Stimulated activated CD8-positive, alpha-beta memory T cell treated with anti-CD3 and anti-CD28 coated beads, Interleukin-4, amount 100 ng/mL, for 24 hours (primary cell): Measurements from ENCODE around the gene PODXL.

Experiments used
- DNase-seq: peaks from one replicate; pipeline ENCODE4 v3.0.0-alpha.2; 2020; ENCODE audit warnings: low read depth

PODXL gene

DNA sequence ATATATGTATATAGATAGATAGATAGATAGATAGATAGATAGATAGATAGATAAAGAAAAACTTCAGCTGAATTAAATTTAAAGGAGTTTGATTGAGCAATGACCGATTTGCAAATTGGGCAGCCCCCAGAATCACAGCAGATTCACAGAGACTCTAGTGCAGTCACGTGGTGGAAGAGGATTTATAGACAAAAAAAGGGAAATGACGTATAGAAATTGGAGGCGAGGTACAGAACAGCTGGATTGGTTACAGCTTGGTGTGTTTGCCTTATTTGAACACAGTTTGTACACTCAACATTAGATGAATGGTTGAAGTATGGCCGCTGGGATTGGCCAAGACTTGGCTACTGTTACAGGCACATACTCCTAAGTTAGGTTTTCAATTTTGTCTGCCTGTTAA lies 8.2 kb upstream of the PODXL start:
- DNase-seq, result no peak

GRCh38 chr7:131563918-131564317 lies 7.5 kb upstream of the PODXL start:
- no peak for DNase-seq

DNA sequence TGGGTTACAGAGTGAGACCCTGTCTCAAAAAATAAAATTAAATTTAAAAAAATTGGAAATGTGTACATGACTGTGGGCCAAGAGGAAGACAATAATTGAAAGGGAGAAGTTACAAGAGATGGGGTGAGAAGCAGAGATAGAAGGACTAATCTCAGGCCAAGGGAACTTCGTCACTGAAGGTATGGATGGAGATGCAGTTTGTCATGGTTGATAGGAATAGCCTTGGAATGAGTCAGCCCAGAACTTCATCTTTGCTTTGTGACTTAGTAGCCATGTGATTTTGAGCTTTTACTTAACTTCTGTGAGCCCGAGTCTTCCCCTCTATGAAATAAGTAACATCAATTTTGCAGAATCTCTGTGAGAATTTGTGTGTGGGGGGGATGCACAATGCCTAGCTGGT lies 6.5 kb upstream of the PODXL start:
- DNase-seq, result no peak

DNA sequence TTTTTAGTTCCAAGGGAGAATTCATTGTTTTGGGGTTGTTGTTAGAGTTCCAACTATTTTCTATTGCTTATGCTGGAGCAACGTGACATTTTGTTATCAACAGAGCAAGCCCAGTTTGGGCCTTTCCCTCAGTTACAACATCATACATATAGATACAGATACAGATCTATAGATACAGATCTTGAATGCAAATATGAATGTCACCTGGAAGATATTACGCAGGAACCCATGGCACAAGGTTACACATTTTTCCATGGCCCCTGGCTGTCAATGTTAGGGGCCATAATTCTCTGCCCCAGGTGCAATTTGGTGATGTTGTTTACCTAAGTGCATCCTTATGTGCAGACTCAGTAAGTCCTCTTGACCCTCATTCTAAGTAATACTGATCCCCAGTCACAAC lies 3.6 kb upstream of the PODXL start:
- DNase-seq, result no peak

DNA sequence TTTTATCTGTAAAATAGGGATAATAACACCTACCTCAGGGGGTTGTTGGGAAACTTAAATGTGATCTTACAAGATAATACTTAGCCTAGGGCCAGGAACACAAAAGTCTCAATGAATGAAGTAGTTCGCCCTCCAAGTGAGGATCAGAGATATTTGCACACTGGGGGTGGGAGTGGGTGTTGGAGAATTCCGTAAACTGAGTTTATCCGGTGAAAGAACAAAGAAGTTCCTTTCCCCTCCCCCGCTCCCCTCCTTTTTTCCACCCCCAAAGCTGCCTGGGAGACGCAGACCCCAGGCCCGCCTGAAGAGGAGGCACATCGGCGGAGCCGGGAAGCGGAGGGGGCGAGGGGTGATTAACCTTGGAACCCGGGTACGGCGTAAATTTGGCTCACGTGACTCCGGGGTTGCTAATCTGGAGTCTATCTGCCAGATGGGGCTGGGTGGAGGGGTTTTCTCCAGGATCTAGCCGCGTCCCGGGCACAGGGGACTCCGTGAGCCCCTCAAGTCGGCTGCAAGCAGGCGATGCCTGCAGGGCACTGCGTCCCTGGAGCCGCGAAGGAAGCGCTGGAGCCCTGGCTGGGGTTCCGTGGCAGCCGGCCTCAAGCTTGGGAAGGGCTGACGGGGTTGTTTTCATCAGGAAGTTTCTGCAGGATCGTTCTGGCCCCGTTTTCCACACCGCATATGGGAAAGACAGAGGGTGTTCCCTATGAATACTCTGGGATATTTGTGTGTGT lies 1.4 kb upstream of the PODXL start:
- no peak for DNase-seq

GRCh38 chr7:131556909-131557651 lies 652 bp upstream of the PODXL start:
- no peak for DNase-seq

GRCh38 chr7:131555552-131556052 lies 826 bp downstream of the PODXL start:
- DNase-seq, result no peak

- DNase-seq, result no peak
These were observed 1.4 kb downstream of the PODXL start for GRCh38 chr7:131554880-131555516.

- DNase-seq, result no peak
These were observed 2.5 kb downstream of the PODXL start for GRCh38 chr7:131553931-131554330.

DNA sequence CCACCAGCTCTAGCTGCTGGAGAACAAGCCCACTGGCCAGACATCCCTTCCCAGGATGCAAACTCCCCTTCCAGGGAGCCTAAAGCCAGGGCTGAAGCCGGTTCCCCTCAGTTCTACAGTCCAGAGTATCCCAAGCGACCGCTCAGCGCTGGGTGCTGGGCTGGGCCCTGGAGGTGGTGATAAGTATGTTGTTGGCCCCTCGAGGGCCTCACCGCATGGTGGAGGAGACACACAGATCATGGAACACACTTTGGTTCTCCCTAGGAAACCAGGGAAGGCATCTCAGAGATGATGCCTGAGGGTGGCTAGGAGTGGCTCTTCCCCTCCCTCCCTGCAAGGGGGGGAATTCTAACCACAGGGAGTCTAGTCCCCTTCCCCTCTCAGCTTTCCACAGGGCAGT lies 4.4 kb downstream of the PODXL start:
- no peak for DNase-seq

DNA sequence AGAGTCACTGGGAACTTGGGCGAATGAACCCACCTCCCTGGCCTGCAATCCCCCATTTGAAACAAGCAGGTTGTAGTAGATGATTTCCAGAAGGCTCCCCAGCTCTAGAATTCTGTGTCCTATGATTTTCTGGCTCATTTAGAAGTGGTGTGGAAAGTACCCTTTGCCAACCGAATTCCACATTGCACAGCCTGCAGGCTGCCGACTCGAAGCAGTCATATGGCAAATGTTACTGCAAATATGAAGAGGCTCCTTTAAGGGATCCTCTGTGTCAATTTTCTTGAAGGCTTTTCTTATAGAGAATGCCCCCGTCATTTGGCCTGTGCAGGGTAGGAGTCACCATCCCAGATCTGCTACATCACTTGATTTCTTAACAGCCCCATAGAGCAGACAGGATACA lies 5.6 kb downstream of the PODXL start:
- DNase-seq, result no peak

DNA sequence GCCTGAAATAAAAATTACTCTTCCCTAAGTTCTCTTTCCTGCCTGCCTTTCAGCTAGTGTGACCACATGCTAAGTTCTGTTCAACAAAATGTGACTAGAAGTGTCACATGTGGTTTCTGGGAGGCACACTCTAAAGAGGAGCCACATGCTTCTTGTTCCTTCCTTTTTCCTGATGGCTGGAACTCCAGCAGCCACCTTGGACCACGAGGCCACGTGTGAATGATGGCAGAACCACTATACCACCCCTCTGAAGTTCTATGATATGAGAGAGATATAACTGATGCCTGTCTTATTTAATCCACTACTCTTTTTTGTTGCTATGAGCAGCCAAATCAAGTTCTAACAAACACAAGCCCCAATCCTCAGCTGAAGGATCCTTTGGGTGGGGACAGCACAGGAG lies 8.1 kb downstream of the PODXL start:
- no peak for DNase-seq

DNA sequence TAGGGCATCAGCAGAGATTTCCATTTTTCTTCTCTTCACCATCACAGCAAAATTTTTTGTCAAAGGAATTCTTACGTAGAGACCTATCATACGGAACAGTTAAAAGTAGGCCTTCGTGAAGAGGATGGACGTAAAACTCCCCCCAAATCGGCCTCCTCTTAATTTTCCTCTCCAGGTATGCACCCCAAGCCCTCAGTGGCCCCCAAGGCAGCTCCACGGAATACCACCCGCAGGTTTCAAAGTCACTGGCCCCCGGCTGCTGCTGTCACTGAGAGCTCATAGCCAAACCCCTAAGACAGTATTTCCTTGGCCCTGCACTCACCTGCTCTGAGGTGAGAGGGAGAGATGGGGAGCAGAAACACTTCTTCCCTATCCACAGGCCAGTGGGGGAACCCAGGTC lies 8.8 kb downstream of the PODXL start:
- DNase-seq, result no peak

GRCh38 chr7:131546583-131547141 lies 9.8 kb downstream of the PODXL start:
- DNase-seq, result peak; percentile 19

DNA sequence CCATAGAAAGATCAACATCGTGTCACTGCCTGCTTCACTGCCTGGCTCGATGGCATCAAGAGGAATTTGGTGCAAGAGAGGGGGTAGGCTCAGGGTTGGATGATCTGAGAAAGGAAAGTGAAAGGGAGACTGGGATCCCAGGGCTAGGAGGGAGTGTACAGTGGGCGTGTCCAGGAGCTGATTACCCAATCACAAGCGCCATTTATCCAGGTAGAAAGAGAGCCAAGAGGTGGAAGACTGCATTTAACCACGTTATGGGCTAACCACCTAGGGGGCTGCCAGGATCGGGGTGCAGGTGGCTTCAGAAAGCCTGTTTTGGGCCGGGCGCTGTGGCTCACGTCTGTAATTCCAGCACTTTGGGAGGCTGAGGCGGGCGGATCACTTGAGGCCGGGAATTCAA lies 10.3 kb downstream of the PODXL start:
- DNase-seq, result no peak

- DNase-seq, result no peak
These were observed 11.8 kb downstream of the PODXL start for GRCh38 chr7:131544449-131545301.

- DNase-seq, result no peak
These were observed 12.4 kb downstream of the PODXL start for GRCh38 chr7:131544021-131544420.

- no peak for DNase-seq
These were observed 13.1 kb downstream of the PODXL start for GRCh38 chr7:131543298-131543697.

GRCh38 chr7:131540491-131541162 lies 15.8 kb downstream of the PODXL start:
- no peak for DNase-seq

DNA sequence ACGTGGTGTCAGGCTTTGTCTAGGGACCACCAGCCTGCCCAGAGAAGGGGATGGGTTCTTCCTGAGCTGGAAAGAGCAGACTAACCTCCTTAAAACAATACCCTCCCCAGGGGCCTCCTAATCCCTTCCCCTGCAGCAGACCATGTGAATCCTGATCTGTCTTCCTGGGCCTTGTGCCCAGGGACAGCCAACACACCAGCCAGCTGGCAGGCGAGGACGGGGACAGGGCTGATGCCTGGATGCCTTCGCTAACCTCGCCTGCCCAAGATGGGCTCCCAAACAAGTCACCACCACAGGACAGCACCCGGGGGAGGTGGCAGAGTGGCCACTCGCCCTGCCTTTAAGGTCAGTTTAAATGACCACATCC lies 17.6 kb downstream of the PODXL start:
- DNase-seq, result no peak

- DNase-seq, result no peak
These were observed 18.2 kb downstream of the PODXL start for GRCh38 chr7:131538071-131538812.
